PC-9 (cell line): Measurements from ENCODE around the gene SELENBP1. TPM values are rescaled to one million over a fixed set of nuclear protein-coding genes. Genes with fewer than 3 reads are reported as not detected.

Experiments used
- BruUV-seq: library from RNA; stranded (reverse); fragments of 400-500 nt; replicated peaks from 2 replicates; lab custom pipeline; 2021; lab: Mats Ljungman, UMichigan
- CTCF ChIA-PET: fragments of 300-600 bp; sonication (Branson Sonifier 250); formaldehyde crosslinking; loops from one replicate; lab custom pipeline; 2022; ENCODE audit warnings: antibody characterized with exemption; lab: Charles Lee
- POLR2A ChIA-PET: fragments of 300-600 bp; sonication (Branson Sonifier 250); formaldehyde crosslinking; loops from one replicate; lab custom pipeline; 2022; ENCODE audit warnings: antibody characterized with exemption; ENCODE audit not compliant: unreplicated experiment; lab: Charles Lee
- DNase-seq, 2 experiments: peaks; one replicate each; pipeline versions ENCODE4 v3.0.0 to v3.0.0-alpha.2; 2015 to 2022; ENCODE audit warnings: mixed read lengths in 1 of 2
- H2AFZ ChIP-seq: fragments of 200-600 bp; sonication (generic); 2 replicates; pipeline ENCODE4 v1.8.1; 2017; ENCODE audit warnings: antibody characterized with exemption
- H3F3A ChIP-seq: fragments of 200-600 bp; sonication (generic); 2 replicates; pipeline ENCODE4 v1.8.1; 2017; ENCODE audit warnings: antibody characterized with exemption, mild to moderate bottlenecking, low read depth; ENCODE audit not compliant: insufficient read depth
- H3K27ac ChIP-seq: fragments of 200-600 bp; sonication (generic); 2 replicates; pipeline ENCODE4 v1.6.1; 2016; ENCODE audit warnings: mixed run types
- H3K27me3 ChIP-seq: fragments of 200-600 bp; sonication (generic); 2 replicates; pipeline ENCODE4 v1.6.1; 2016; ENCODE audit warnings: low read depth, mixed run types; ENCODE audit not compliant: insufficient read depth
- H3K36me3 ChIP-seq: fragments of 200-600 bp; sonication (generic); 2 replicates; pipeline ENCODE4 v1.6.1; 2016; ENCODE audit warnings: low read depth, mixed run types
- H3K4me1 ChIP-seq: fragments of 200-600 bp; sonication (generic); replicated peaks from 2 replicates; pipeline ENCODE4 v1.6.1; 2016; ENCODE audit warnings: mixed run types; ENCODE audit not compliant: insufficient read depth
- H3K4me2 ChIP-seq: fragments of 200-600 bp; sonication (generic); 2 replicates; pipeline ENCODE4 v1.6.1; 2017; ENCODE audit warnings: mixed run types
- H3K4me3 ChIP-seq: fragments of 200-600 bp; sonication (generic); 2 replicates; pipeline ENCODE4 v1.6.1; 2016; ENCODE audit warnings: mixed run types
- H3K79me2 ChIP-seq: fragments of 200-600 bp; sonication (generic); 2 replicates; pipeline ENCODE4 v1.6.1; 2017; ENCODE audit warnings: low read depth, mixed run types
- H3K9me2 ChIP-seq: fragments of 200-600 bp; sonication (generic); 2 replicates; pipeline ENCODE4 v1.8.1; 2017; ENCODE audit warnings: mild to moderate bottlenecking; ENCODE audit not compliant: insufficient read depth
- H3K9me3 ChIP-seq: fragments of 200-600 bp; sonication (generic); 2 replicates; pipeline ENCODE4 v1.8.1; 2016; ENCODE audit warnings: low read depth; ENCODE audit not compliant: insufficient read depth
- H4K20me1 ChIP-seq: fragments of 200-600 bp; sonication (generic); 2 replicates; pipeline ENCODE4 v1.8.1; 2017; ENCODE audit not compliant: insufficient read depth
- CTCF ChIP-seq: fragments of 200-600 bp; sonication (generic); conservative IDR thresholded peaks from 2 replicates; pipeline ENCODE4 v1.6.1; 2017; ENCODE audit warnings: mixed run types, antibody characterized with exemption, mild to moderate bottlenecking, moderate library complexity
- EZH2 ChIP-seq: fragments of 200-600 bp; sonication (generic); IDR thresholded peaks from 2 replicates; pipeline ENCODE4 v1.8.0; 2017; ENCODE audit warnings: antibody characterized with exemption, low read depth
- intact Hi-C: fragments of 100-400 bp; cut with micrococcal nuclease; formaldehyde crosslinking; loops from one replicate; pipeline ENCODE4 v1.10.0; 2022; ENCODE audit not compliant: unreplicated experiment
- total RNA-seq: library from RNA; stranded (reverse); gene quantifications from 2 replicates; pipeline ENCODE4 v1.2.3, GENCODE V29; 2021

SELENBP1 gene
- total RNA-seq, 1 experiment from 2014 or later = 11.3 TPM

GRCh38 chr1:151342569-151342968 lies 29.9 kb downstream of the SELENBP1 start:
- no peak for DNase-seq
- Histone ChIP-seq H3K36me3 (peaks cover 4% of the 10 kb centered on the region; the same call in 1 of the 2 replicates), H3K4me3 (no peak overlapping the region), H3K4me2 (no peak overlapping the region), H3F3A (peaks cover 15% of the 10 kb centered on the region), H2AFZ (no peak overlapping the region), H4K20me1 (no peaks in the 10 kb centered on the region), H3K27ac (no peak overlapping the region), H3K9me2 (no peaks in the 10 kb centered on the region), H3K27me3 (no peaks in the 10 kb centered on the region), H3K79me2 (peaks cover 8% of the 10 kb centered on the region; the same call in 1 of the 2 replicates), H3K9me3 (no peaks in the 10 kb centered on the region), H3K4me1 (peaks cover 7% of the 10 kb centered on the region)
- TF ChIP-seq CTCF = no peak
- TF ChIP-seq EZH2 = no peak
- intact Hi-C loops = loop anchor here (5.0 kb wide), 1 partner anchor 145 kb away; the partner anchor contains the start of gene PIP5K1A
- no TSS peak for BruUV-seq
- ChIA-PET POLR2A (interaction anchor here (0.5 to 0.6 kb wide), 2 partner anchors 64 to 70 kb away, joined by 5 to 12 read pairs; no protein-coding TSS in a partner anchor), CTCF (no interaction called here)

- DNase-seq = no peak
- BruUV-seq = no TSS peak
- H3K4me3 ChIP-seq = no peak overlapping the region
- H3K79me2 ChIP-seq = peaks cover 8% of the 10 kb centered on the region; the same call in 1 of the 2 replicates
- H3K9me2 ChIP-seq = no peaks in the 10 kb centered on the region
- peaks cover 15% of the 10 kb centered on the region for H3F3A ChIP-seq
- H2AFZ ChIP-seq = no peak overlapping the region
- POLR2A ChIA-PET = no interaction called here
- peaks cover 4% of the 10 kb centered on the region; the same call in 1 of the 2 replicates for H3K36me3 ChIP-seq
- no peak for TF ChIP-seq EZH2
- intact Hi-C loops = loop anchor here (5.0 kb wide), 1 partner anchor 145 kb away; the partner anchor contains the start of gene PIP5K1A
- H3K27me3 ChIP-seq = no peaks in the 10 kb centered on the region
- no peaks in the 10 kb centered on the region for H3K9me3 ChIP-seq
- CTCF ChIA-PET = no interaction called here
- no peaks in the 10 kb centered on the region for H4K20me1 ChIP-seq
- no peak overlapping the region for H3K4me2 ChIP-seq
- no peak overlapping the region for H3K27ac ChIP-seq
- H3K4me1 ChIP-seq = peaks cover 7% of the 10 kb centered on the region; the same call in 1 of the 2 replicates
Measured at GRCh38 chr1:151342021-151342420, 30.5 kb downstream of the SELENBP1 start.

- Histone ChIP-seq H3K9me3 (no peaks in the 10 kb centered on the region), H3K9me2 (no peaks in the 10 kb centered on the region), H3K36me3 (peaks cover 4% of the 10 kb centered on the region; the same call in 1 of the 2 replicates), H4K20me1 (no peaks in the 10 kb centered on the region), H3F3A (peaks cover 21% of the 10 kb centered on the region), H3K4me1 (peaks cover 2% of the 10 kb centered on the region; the same call in 1 of the 2 replicates), H3K4me3 (no peak overlapping the region), H2AFZ (no peak overlapping the region), H3K4me2 (no peak overlapping the region), H3K27me3 (no peaks in the 10 kb centered on the region), H3K27ac (peak overlapping the region; percentile 32), H3K79me2 (peaks cover 4% of the 10 kb centered on the region; the same call in 1 of the 2 replicates)
- no TSS peak for BruUV-seq
- DNase-seq = peak; percentile 41 to 76
- CTCF ChIA-PET = interaction anchor here (0.6 to 2.4 kb wide), 12 partner anchors 11 to 564 kb away, joined by 3 to 32 read pairs (median 4); partner anchors contain the start of genes PI4KB and PSMB4
- intact Hi-C loops = loop anchor here (1.0 to 5.0 kb wide), 2 partner anchors 40 to 144 kb away; partner anchors contain the start of gene PIP5K1A
- TF ChIP-seq CTCF = peak; percentile 85
- TF ChIP-seq EZH2 = no peak
- POLR2A ChIA-PET = interaction anchor here (0.6 to 1.0 kb wide), 6 partner anchors 9 to 644 kb away, joined by 3 to 6 read pairs (median 4); no protein-coding TSS in a partner anchor
Measured at GRCh38 chr1:151340870-151341754, 31.4 kb downstream of the SELENBP1 start.
